Inflammatory macrophage treated with lipopolysaccharide for 4 hours (primary cell): ENCODE results near the gene RTF2.

Experiments used
- DNase-seq: peaks from one replicate; pipeline ENCODE4 v3.0.0-alpha.2; 2020

Gene RTF2

DNA sequence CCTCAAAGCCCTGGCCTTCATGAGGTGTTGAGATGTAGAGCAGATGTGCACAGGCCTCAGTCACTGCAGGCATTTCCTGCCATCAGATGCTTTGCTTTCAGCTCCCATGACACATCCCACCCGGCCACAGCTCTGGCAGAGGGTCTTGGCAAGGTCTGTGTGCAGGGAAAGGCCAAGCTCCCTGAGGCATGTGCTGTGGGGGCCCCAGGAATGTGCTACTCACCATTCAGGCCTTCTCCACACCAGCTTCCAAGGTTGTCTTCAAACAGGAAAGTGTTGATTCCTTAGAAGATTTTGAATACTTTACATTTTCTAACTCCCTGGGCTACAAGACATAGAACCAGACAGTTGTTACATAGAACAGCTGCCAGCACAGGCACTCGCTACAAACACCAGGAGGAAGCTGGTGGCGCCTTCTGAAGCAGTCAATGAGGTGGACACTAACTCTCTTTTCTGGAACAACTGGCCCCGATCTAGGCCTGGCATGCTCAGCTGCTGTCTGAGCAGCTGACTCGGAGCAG, 28.6 kb upstream of the RTF2 start:
- DNase-seq: no peak

DNA sequence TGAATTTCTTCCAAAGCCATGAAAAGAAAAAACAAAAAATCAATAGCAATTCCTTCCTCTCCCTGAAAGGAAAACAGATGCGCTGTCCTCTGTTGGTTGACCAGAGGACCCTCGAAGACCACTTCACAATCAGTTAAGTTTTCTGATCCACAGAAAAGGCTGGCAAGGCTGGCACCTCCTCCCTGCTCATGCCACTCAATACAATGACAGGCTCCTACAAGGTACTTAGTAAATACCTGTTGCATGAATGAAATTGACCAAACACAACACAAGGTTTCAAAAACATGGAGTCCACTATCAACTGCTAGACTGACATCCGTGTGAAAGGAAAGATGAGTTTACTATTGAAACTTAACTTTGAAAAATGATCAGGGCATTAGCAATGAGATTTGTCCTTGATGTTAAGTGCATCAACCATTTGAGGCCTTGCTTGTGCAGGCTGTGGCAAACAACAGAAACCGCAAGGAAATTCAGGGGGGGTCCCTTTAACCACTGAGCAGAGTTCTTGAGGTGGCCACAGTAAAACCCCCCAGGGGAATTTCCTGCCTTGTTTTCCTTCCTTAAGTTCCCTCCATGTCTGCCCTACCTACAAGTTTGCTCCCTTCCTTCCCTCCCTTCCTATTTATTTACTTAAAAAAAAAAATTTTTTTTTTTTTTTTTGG, 27.9 kb upstream of the RTF2 start:
- DNase-seq: no peak

GRCh38 chr20:56442389-56443365, 25.8 kb upstream of the RTF2 start:
- peak; percentile 89 for DNase-seq

GRCh38 chr20:56443654-56444540, 24.5 kb upstream of the RTF2 start:
- DNase-seq: no peak

GRCh38 chr20:56445130-56445529, 23.3 kb upstream of the RTF2 start:
- no peak for DNase-seq

DNA sequence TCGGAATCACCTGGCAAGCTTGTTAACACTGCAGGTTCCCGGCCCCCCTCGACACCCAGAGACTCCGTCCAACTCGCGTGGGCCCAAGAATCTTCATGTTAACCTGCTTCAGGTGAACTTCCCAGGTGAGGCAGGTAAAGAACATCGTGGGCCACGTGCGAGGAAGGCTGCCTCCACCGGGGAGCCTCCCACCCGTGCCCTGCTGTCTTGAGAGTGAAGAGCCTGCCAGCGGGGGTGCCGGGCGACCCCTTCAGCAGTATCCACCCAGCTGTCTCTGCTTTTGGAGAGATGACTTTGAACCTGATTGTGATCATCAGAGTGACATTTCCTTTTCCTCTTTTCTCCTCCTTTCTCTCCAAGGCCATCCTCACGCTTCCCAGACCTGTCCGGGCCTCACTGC, 22.9 kb upstream of the RTF2 start:
- DNase-seq: no peak

GRCh38 chr20:56447227-56447626, 21.2 kb upstream of the RTF2 start:
- DNase-seq: no peak

DNA sequence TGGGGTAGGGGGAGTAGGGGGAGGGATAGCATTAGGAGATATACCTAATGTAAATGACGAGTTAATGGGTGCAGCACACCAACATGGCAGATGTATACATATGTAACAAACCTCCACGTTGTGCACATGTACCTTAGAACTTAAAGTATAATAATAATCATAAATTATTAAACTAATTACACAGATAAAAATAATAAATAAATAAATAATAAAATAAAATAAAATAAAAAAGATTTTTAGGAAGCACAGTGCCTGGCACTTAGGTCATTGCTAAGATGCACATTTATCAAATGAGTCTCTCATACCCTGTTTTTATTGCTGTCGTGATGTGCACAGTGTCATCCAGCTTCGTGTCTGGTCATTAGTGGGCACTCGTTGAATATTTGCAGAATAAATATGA, 19.0 kb upstream of the RTF2 start:
- DNase-seq: no peak

- DNase-seq: no peak
Observed at GRCh38 chr20:56451056-56451765, 17.2 kb upstream of the RTF2 start.

DNA sequence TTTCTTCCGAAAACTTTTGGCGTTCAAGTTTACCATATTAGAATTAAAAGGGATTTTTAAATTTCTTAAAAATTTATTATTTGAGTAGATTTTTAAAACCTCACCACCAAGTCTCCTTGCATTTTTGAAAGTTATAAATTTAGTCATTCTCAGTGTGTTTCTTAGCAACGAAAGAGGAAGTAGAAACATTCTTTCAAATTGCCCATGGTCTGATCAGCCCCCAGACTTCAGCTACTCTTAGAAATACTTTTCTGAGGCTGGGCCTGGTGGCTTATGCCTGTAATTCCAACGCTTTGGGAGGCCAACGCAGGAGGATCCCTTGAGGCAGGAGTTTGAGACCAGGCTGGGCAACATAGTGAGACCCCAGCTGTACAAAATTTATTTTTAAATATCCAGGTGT, 15.1 kb upstream of the RTF2 start:
- DNase-seq: peak; percentile 62

DNA sequence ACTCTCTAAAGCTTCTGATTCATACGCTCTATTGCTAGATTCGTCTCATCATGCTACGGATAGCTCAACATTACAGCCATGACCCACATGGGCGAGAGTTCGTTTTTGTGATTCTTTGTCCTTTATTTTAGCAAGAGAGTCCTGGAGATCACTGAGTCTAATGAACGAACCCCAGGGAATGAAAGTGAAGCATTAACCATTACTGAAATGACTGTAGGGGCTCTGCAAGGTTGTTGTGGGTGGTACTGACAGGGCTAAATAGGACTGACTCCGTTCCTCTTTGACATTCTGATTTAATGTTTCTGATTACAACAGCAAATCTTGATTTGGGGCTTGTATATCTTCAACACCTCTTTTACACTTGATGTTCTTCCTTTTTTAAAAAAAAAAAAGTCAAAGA, 13.7 kb upstream of the RTF2 start:
- no peak for DNase-seq

DNA sequence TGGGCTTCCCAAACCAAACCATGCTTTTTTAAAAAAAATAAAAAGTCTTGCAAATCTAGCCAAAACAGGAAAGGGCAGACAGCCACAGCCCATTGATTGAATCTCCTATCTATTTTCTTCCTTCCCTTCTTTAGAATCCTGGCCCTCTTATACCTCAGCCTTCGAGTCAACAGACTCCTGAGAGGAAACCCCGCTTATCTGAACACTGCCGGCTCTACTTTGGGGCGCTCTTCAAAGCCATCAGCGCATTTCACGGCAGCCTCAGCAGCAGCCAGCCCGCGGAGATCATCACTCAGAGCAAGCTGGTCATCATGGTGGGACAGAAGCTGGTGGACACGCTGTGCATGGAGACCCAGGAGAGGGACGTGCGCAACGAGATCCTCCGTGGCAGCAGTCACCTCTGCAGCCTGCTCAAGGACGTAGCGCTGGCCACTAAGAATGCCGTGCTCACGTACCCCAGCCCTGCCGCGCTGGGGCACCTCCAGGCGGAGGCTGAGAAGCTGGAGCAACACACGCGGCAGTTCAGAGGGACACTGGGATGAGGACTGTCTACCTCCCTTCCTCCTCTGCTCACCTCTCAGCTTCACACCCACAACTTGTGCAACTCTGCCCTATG, 10.1 kb upstream of the RTF2 start:
- DNase-seq: no peak

GRCh38 chr20:56460459-56460858, 8.0 kb upstream of the RTF2 start:
- DNase-seq: no peak

- no peak for DNase-seq
Observed at GRCh38 chr20:56461576-56461975, 6.9 kb upstream of the RTF2 start.

DNA sequence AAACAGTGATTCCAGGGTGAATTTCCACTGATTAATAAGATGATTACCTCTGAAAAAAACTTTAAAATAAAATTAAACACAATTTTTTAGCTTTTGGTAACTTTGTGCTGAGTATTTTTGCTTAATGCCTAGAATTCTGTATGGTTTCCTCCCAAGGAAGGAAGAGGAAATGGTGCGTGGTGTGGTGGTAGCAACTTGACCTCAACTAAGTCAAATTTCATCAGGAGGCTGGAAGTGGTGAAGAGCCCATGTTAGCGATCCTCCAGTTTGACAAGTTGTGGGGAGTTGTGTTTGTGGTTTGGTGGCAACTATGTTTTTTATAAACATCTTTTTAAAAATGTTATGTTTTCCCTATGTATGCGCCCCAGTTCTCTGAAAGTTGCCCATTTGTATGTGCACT, 5.0 kb upstream of the RTF2 start:
- DNase-seq: peak; percentile 35

DNA sequence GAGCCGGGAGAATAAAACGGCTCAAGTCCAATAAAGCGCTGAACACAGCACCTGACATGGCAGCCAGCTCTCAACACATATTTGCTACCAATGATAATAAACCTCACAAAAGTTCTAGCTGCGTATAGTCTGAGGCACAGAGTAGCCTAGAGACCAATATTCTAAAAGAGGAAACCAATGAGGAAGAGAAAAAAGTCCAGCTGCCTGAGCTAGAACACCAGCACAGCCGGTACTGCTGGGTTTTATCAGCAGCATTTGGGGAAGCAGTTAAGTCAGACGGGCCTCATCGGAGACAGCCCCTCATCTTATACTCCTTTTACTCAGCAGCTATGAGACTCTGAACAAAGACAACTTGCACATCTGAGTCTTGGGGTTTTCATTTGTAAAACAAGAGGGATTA, 2.4 kb upstream of the RTF2 start:
- DNase-seq: peak; percentile 75

DNA sequence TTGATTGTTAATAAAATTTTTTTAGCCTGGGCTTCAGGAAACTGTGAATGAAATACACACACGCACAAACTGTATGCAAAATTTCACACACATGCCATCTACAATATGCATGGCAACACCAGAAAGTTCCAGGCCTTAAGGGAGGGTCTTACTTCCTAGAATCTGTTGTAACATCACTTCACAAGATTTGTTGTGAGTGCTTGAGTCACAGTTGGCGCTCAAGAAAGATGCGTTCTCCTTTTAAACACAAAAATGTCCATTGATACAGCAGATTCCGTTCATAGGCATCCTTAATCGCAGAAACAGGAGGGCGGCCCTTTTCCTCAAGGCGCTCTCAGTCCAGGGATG, 485 bp upstream of the RTF2 start:
- peak; percentile 73 for DNase-seq

- no peak for DNase-seq
Observed at GRCh38 chr20:56469077-56469449, 636 bp downstream of the RTF2 start.

DNA sequence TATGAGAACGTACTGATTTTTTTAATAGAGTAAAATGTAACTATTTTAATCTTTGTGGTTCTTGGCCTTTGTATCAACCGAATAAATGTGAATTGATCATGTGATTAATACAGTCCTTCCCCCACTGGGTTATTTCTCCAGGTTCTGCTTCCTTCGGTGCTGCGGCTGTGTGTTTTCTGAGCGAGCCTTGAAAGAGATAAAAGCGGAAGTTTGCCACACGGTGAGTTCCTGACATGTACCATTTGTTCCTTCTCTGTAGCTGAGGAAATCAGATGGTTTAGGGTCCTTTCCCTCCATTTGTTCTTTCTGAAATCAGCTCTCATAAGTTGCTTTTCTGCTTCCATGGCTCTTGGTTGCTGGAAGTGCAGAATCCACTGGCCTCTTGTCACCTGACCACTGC, 15.5 kb downstream of the RTF2 start:
- DNase-seq: peak; percentile 16

DNA sequence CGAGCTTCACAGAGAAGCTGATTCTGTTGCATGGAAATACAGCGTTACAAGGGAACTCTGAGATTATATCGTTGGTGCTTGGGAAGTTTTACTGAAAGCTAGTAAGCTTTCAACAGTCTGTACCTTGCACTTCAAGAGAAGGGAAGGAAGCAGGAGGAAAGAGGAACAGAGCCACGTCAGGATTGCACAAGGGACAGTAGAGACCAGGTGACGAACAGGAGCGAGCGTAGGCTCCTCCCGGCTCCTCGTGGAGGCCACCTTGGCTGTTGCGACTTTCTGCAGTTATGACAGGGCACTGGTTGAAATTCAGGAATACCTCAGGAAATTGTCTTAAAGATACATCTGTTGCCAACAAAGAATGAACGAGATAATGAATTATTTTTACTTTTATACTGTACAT, 18.8 kb downstream of the RTF2 start:
- peak; percentile 29 for DNase-seq

GRCh38 chr20:56488566-56488965, 20.1 kb downstream of the RTF2 start:
- no peak for DNase-seq

DNA sequence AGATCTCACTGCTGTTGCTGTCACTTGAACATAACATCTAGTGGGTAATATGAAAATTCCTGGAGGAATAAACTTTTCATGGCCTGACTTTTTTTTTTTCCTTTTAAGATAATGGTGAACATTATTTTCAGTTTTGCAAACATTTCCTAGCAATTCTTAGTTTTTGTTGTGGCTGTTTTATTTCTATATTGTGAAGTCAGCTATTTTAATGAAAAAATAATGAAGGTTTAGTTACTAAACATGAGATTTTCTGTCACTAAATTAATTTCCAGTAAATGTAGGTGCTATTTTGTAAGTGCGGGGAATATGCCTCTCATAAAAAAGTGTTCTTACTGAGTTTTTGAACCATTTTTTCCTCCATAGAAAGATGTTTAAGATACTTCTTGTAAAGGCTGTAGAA, 32.7 kb downstream of the RTF2 start:
- no peak for DNase-seq
